Ureter (tissue), 1 donor: ENCODE measurements around the gene DNAH6. TPM values are rescaled to one million over a fixed set of nuclear protein-coding genes. Genes with fewer than 3 reads are reported as not detected.
A peak's percentile ranks its signal among the peaks of the same experiment; 100 is the strongest.

ENCODE experiments used
- DNase-seq: peaks from one replicate; pipeline ENCODE4 v3.0.0-alpha.2; 2020; ENCODE audit warnings: low spot score
- total RNA-seq: library from RNA; stranded (reverse); gene quantifications from one replicate; pipeline ENCODE4 v1.2.4, GENCODE V29; 2023
- donor health status: DM: yes; HTN: yes; CAD: no.

Gene DNAH6, protein sequence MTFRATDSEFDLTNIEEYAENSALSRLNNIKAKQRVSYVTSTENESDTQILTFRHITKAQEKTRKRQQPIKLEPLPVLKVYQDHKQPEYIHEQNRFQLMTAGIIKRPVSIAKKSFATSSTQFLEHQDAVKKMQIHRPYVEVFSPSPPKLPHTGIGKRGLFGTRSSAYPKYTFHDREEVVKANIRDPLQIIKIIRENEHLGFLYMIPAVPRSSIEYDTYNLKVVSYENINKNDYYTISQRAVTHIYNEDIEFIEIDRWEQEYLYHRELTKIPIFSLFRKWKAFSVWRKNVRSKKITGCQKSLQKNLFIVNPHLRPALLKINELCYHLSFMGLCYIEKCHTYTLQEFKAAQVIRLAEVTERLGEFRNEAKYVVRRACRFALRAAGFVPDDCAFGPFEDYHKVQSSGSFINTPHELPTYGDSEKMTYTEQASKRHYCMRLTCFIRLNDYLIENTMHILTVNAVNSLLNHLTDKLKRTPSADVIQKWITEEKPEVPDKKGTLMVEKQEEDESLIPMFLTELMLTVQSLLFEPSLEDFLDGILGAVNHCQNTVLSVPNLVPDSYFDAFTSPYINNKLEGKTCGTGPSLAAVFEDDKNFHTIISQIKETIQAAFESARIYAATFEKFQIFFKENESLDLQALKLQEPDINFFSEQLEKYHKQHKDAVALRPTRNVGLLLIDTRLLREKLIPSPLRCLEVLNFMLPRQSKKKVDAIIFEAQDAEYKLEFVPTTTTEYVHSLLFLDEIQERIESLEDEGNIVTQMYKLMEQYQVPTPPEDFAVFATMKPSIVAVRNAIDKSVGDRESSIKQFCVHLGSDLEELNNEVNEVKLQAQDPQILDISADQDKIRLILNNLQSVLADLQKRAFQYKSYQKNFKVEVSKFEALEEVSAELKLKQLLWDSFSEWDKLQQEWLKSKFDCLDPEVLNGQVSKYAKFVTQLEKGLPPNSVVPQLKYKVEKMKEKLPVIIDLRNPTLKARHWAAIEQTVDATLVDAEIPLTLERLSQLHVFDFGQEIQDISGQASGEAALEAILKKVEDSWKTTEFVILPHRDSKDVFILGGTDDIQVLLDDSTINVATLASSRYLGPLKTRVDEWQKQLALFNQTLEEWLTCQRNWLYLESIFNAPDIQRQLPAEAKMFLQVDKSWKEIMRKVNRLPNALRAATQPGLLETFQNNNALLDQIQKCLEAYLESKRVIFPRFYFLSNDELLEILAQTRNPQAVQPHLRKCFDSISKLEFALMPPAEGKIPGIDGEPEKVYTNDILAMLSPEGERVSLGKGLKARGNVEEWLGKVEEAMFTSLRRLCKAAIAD (N-terminal part only)
- total RNA-seq = 2.2 TPM

DNA sequence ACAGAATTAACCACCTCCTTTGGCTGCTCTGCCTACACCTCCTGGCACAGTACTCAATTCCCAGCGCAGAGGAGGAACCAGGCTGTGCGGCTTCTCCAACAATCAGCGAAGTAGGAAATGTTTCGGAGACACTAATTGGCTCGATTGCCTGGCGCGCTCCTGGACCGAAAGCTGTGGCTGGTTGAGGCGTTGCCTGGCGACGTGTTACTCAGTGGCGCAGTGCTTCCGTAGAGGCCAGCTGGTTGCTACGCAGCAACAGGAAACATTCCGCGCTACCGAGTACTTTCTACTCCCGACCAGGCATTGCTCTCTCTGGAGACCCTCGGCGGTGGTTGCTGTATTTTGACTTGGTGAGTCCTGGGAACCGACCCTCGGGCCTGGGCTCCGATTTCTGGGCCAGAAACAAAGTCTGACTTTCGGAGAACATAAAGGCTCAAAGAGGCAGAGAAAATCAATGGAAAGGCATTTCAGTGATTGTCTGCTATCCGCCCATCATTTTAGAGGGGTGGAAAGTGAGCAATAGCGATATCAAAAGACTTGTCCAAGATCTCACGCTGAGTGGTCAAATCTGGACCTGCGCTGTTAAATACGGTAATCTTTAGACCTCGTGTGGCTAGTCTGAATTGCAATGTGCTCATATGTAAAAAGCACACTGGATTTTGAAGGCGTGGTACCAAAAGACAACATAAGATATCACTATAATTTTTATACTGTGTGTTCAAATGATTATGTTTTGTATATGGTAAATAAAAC is at the start of gene DNAH6:
TSS of gene DNAH6 (plus strand) at position 265 of the 753 bp plus-strand sequence. CDS start 1,329 bp downstream, outside the sequence.
- DNase-seq = peak; percentile 93

DNA sequence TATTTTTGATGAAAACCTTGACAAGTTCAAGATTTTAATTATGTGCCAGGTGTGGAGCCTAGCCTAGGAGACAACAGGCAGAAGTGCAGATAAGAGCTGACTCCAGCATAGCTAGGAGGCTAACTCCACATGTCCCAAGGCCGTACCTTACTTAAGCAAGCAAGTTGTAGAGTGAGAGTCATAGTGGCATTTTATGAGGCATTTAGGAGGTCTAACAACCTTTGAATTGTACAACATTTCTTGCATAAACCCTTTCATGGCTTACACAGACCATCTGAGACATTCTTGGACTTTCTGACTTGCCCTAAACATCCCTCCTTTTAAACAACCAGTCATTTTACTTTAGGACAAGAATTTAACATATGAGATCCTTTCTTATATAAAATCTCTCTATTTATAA is 48.9 kb upstream of the DNAH6 start:
- no peak for DNase-seq

DNA sequence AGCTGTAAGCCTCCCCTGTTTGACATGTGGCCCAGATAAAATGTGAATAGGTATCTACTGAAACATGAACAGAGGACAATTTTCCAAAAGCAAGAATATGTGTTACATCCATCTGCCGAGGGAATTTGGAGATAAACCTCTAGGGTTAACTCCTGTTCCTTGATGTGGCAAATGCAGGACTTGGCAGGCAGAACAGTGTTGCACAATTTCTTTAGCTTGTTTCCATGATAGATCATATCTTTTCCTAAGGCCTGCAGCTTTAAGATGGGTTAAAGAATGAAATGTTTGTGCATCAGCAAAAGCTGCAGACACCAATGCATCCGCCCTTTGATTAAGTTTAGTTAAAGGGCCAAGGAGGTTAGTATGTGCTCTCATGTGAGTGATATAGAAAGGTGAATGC is 43.9 kb upstream of the DNAH6 start:
- DNase-seq = peak; percentile 48

DNA sequence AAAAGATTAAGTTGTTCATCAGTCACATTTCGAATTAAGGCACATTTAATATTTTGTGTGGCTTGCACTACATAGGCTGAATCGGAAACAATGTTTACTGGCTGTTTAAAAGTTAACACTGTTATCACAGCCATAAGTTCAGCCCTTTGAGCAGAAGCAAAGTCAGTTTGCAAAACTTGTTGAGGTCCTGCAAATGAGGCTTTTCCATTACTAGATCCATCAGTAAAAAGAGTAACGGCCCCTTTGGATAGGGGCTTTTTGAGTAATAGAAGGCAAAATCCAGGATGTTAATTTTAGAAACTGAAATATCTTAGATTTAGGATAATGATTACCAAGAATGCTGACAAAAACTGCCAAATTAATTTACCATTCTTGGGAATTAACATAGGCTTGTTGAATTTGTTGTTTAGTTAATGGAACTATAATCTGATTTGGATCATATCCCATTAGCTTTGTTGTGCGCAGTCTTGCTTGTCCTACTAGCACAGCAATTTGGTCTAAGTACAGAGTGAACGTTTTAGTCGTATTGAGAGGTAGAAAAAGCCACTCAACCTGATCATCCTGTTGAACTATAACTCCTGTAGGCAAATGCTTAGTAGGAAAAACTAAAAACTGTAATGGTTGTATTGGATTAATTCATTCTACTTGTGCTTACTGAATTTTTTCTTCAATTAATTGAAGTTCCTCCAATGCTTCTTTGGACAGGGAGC is 43.3 kb upstream of the DNAH6 start:
- no peak for DNase-seq

DNA sequence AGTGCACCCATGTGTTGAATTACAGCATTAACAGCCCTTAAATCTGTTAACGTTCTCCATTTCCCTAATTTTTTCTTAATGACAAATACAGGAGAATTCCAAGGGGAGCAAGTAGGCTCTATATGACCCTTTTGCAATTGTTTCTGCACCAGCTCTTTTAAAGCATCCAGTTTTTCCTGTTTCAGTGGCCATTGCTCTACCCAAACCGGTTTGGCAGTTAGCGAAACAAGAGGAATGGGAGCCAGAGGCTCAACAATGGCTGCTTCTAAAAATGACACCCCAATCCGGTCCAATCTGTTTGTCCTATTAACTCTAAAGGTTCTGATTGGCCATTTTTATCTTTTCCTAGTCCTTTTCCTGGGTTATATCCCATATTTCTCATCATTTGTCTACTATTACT is 42.1 kb upstream of the DNAH6 start:
- peak; percentile 57 for DNase-seq

DNA sequence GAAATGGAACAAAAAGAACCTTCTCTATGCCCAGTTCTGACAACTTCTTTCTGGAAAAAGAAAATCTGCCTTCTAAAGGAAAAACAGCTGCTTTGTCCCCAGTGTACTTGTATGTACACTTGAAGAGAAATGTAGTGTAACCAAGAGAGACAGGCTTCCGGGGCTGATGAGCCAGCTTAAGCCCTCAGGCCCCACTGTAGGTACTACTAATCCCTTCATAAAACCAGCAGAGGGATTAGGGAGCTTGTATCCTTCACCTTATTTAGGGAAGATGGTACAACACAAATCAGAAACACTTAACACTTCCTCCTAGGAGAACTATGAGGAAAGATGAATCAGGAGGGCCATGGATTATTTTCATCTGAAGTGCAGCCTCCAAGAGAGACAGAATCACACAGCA is 38.4 kb upstream of the DNAH6 start:
- DNase-seq = no peak

DNA sequence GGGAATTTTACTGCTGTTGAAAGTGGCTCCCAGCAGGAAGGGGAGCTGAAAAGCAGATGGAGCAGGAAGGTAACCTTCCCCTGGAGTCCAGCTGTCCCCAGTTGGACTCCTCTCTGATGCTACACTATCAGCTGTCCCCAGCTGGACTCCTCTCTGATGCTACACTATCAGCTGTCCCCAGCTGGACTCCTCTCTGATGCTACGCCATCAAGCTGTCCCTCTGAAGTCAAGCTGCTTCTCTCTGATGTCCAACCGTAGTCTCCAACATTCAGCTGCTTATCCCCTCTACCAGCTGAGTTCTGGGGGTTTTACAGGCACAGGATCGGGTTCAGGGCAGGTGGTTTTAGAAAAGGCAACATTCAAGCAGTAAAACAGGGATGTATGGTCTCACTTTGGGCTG is 37.4 kb upstream of the DNAH6 start:
- no peak for DNase-seq

DNA sequence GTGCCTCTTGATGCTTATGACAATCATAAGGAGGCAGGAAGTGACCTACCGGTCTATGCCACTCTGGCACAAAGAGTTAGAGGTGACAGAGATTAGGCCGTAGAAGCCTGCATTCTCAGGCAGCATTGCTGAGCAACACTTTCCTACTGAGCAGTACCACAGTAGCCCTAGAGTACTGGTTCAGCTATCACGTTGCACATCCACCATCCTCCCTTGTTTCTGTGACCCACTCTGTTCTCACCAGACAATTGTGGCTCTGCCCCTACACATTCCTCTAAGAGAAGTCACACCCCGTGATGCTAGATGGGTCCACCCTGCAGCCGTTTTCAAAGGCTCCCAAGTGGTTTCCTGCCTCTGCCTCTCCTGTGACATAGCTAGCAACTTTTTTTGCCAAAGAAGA is 34.6 kb upstream of the DNAH6 start:
- DNase-seq = no peak

DNA sequence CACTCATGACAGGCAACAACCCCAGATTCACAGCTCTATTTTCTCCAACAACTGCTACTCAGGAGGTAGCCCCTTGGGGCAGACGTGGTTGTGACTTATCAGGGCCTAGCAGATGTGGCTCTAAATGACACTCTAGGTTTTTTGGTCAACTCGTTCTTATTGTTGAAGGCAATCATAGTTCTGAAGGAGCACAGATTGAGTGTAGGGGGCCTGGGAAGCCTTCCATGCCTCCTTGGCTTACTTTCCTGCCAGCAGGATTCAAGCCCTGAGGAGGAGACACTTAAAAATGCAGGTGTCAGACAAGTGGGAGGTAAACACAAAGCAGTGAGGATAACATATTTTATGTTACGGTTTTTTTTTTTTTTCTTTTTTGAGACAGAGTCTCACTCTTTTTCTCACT is 33.7 kb upstream of the DNAH6 start:
- no peak for DNase-seq

DNA sequence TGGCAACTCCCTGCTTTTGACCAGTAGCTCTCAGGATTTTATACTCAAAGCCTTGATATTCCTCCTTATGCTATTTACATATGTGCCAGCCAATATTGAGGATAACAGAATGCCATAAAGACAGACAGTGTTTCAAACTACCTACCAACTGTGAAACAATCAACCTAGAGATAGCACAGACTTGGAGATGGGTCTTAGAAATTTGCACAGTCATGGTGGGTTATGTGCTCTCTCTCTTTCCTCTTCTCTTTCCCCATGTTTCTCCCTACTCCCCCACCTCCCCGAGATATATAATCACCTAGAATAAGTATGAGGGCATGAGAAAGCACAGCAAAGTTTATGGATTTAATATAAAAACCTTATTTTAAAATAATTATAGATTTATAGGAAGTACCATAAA is 33.0 kb upstream of the DNAH6 start:
- no peak for DNase-seq

DNA sequence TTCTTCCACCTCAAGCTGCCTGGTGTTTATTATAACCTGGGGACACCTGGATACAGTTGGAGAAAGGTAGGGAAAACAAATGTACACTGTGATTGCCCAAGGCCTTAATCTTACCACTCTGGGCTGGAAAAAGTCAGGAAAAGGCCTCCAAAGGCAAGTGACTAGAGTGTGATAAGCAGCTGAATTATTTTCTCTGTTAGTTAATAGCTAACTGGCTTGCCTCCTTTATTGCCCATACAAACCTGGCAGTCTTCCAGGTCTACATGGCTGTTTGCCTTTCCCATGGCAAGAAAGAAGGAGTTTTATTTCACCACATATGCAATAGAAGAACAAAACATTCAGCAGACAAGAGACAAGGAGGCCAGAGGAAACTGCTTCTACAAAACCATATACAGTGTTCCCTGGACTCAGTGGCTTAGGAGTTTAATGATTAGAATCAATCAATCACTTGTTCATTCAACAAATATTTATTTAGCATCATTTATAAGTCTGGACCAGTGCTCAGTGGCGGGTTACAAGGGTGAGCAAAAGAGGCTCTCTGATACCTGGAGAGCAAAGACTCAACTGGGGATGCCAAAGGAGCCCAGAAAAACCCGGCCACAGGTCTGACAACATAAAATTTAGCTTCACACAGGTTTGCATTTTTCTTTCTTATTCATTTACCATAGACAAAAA is 29.7 kb upstream of the DNAH6 start:
- DNase-seq = peak; percentile 70

DNA sequence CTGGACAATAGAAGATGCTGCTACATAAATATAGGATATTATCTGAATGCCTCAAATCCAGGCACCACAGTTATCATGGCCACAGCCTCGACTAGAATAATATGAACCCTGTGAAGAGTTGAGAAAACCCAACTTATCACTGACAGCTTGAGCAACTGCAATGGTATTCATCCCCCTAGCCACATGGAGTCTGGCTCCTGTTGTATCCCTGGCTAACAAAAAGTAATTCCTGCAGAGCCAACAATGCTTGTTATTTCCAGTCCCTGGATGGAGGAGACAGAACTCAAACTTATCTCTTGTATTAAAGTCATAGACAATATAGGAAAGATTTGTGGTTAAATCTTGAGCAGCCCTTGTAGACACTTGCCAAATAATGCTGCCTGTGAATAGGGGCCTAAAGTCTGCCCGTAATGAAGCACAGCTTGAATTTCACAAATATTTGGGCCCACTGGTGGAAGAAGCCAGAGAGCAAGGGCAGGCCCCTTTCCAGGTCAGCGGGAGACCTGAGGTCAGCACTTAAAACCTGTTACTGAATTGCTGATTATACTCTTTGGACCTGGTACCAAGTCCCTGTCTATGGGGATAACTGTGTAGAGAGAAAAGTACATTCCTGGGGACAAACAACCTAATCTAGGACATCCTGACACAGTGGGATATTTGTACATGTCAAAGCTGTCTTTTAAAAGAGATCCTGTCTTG is 28.9 kb upstream of the DNAH6 start:
- no peak for DNase-seq

DNA sequence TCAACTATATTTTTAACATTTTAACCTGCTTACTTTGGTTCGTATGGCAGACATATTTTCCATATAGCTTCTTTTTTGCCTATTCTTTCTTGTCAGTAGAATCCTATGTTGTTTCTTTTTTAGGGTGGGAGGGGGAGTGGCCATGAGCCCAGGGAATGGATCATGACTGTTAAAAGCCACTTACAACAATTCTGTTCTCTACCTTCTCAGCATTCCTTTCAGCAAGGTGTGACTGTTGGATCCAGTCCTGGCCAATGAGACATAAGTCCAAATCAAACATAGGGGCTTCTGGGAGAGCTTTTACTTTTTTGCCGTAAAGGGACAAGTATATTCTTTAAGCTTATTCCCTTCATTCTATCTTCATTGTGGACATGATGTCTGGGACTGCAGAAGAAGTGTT is 25.0 kb upstream of the DNAH6 start:
- no peak for DNase-seq

DNA sequence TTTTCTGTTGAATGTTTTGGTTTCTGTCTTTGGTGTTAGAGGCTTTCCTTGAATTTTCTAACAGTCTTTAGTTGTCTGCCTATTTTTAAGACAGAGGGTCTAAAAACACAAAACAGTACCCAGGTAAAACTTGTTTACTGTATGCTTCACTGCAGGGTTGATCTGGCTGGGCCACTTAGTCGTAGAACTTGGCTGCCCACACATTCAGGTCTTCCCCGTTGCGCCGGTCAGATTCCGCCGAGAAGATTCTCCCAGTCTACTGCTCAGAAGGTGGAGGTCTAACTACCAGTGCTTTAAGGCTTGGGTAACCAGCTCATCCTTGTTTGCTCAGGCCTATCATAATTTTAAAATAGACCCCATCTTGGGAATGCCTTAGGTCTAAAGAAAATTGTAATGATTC is 24.6 kb upstream of the DNAH6 start:
- no peak for DNase-seq

DNA sequence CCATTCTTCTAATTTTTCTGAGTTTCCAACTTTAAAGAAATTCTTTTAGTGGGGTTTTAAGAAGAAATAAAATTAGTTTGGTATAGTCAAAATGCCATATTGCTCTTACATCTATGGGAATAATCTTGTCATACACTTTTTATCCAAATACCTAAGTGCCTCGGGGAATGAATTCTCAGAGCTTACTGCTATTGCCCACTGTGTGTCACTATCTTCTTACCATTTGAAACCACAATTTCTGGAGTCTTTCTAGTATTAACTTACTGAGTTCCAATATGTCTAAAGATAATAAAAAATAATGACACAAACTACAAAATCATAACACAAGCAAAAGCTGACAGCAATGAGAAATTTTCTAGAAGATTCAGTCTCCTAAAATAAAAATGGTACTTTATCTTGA is 23.7 kb upstream of the DNAH6 start:
- DNase-seq = no peak

DNA sequence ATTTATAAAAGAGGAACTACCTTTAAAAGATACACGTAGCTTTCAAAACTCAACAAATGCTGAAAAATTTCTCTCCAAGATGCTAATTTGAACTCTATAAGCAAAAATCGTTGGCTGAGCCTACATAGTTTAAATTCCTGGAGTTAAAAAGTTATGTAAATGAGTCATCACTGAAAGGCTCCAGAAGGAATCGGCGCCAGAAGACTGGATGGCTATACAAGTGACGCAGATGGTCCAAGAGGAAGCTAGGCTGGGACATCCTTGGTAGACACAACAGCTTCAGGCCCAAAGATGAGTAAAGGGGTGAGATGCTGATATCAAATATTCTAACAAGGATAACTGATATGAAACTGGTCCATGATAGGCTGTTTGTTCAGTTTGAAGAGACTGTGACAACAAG is 22.8 kb upstream of the DNAH6 start:
- no peak for DNase-seq

DNA sequence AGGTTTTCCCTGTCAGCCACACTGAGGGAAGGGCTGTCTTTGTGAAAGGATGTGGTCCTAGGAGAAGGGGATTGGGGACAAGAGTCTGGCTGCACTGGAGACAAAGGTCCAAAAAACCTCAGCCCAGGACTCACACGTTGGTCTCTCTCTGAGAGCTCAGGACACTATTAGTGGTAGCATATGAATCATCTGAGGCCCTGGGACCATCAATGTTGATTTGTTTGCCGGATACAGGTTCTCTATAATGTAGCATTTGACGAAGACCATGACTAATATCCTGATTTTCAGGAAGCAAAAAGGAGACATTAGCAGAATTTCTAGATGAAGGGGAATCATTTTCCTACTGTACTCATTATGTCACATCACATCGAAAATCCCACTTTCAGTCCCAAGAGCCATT is 22.2 kb upstream of the DNAH6 start:
- DNase-seq = no peak

DNA sequence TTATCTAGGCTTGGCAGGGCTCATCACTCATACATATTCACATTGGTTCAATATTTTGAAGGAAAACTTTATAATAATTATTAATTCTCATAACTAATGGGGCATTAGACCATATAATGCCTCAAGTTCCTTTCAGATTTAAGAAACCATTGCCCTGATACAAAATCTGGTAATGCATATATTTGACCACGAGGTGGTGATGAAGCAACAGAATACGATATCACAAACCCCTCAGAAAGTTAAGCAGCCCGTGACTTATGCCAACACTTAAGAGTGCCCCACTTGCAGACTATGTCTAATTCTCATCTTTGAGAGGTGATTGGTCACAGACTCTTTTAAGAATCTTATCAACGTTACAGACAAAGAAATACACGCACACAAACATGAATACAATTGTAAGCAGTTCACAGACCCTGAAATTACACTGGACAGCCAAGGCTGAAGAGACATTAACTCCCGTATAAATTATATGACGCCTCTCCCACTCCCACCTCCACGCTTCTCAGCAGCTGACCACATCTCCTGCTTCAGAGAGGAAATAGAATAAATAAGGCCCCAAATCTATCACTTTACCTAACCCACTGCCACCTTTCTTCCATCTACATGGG is 20.7 kb upstream of the DNAH6 start:
- DNase-seq = no peak

DNA sequence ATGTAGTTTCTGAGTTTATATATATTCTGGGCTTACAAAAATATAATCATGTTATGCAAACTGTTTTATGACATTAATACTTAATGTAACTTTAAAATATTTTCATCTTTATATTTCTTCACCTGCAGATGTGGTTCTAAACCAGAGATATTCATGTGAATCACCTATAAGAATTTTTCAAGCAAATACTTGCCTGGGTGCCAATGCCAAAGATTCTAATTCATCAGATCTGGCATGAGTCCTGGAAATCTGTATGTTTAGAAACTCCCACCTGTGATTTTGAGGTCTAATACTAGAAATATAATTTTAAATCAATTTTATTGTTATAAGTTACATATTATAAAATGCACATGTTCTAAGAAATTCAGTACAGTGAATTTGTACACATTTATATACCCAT is 19.9 kb upstream of the DNAH6 start:
- no peak for DNase-seq
